ENCODE measurements around the gene GCN1.

Gene GCN1

GRCh38 chr12:120136093-120136770 lies 58.3 kb downstream of the GCN1 start:
- no peak for ATAC-seq

- no peak for ATAC-seq
Measured at GRCh38 chr12:120134307-120134980, 60.1 kb downstream of the GCN1 start.

GRCh38 chr12:120132863-120133385 lies 61.6 kb downstream of the GCN1 start:
- peak in 1 of 2 donors; percentile 10 for ATAC-seq

GRCh38 chr12:120132054-120132836 lies 62.3 kb downstream of the GCN1 start:
- no peak for ATAC-seq

GRCh38 chr12:120131116-120131515 lies 63.4 kb downstream of the GCN1 start:
- no peak for ATAC-seq

- no peak for ATAC-seq
Measured at GRCh38 chr12:120130011-120130410, 64.5 kb downstream of the GCN1 start.

GRCh38 chr12:120126635-120127005 lies 67.9 kb downstream of the GCN1 start:
- ATAC-seq: peak; percentile 24 to 27

- peak; percentile 47 to 55 for ATAC-seq
Measured at GRCh38 chr12:120125792-120126634, 68.5 kb downstream of the GCN1 start.

- ATAC-seq: no peak
Measured at GRCh38 chr12:120125029-120125428, 69.5 kb downstream of the GCN1 start.

GRCh38 chr12:120121766-120122293 lies 72.7 kb downstream of the GCN1 start:
- ATAC-seq: peak; percentile 47 to 54

GRCh38 chr12:120121343-120121742 lies 73.2 kb downstream of the GCN1 start:
- no peak for ATAC-seq

GRCh38 chr12:120119271-120119973 lies 75.1 kb downstream of the GCN1 start:
- peak; percentile 60 to 66 for ATAC-seq

- ATAC-seq: no peak
Measured at GRCh38 chr12:120118321-120119061, 76.0 kb downstream of the GCN1 start.

GRCh38 chr12:120117961-120118320 lies 76.6 kb downstream of the GCN1 start:
- no peak for ATAC-seq

- peak; percentile 46 to 57 for ATAC-seq
Measured at GRCh38 chr12:120116792-120117651, 77.5 kb downstream of the GCN1 start.

- no peak for ATAC-seq
Measured at GRCh38 chr12:120116441-120116791, 78.1 kb downstream of the GCN1 start, which contains the start of gene RAB35. RAB35 (minus strand) TSS chr12:120116753; CDS start chr12:120116650, 103 bp downstream.

GRCh38 chr12:120115692-120116440 lies 78.6 kb downstream of the GCN1 start:
- ATAC-seq: peak in 1 of 2 donors; percentile 1

GRCh38 chr12:120115066-120115465 lies 79.4 kb downstream of the GCN1 start:
- ATAC-seq: no peak
